Measurements from ENCODE around the gene POLR2J3. TPM values are rescaled to one million over a fixed set of nuclear protein-coding genes. Genes with fewer than 3 reads are reported as not detected.
"Not testable (repeated sequence)": the region's sequence is repeated elsewhere in the genome, so short reads cannot be mapped to it uniquely, and the experiment has no call there.

POLR2J3 gene
- total RNA-seq, 1 donor = 23.9 TPM

GRCh38 chr7:102517550-102518147, 54.7 kb downstream of the POLR2J3 start, which contains the start of gene RASA4B:
Gene RASA4B, minus strand, starts transcription at chr7:102517777. Its CDS starts 67 bp downstream, at chr7:102517710.
- not testable (repeated sequence) for H3K4me2 ChIP-seq (ENCODE audit: insufficient read depth, low read length); H3K79me2 ChIP-seq (ENCODE audit: insufficient read depth, low read length); H3K9me3 ChIP-seq (ENCODE audit: low read depth, low read length); H3K27ac ChIP-seq (ENCODE audit: low read depth, low read length); H3K36me3 ChIP-seq (ENCODE audit: insufficient read depth, low read length); H3K4me1 ChIP-seq (ENCODE audit: insufficient read depth, low read length); H2AFZ ChIP-seq (ENCODE audit: low read length); H3K27me3 ChIP-seq (ENCODE audit: insufficient read depth, low read length); H3K4me3 ChIP-seq (ENCODE audit: insufficient read depth, low read length); DNase-seq (ENCODE audit: insufficient read length, low spot score, missing footprints); H4K20me1 ChIP-seq (ENCODE audit: insufficient read depth, low read length)

Other genes starting within 250 kb of the POLR2J3 start
- gene SPDYE6, start 216.1 kb downstream of the POLR2J3 start, total RNA-seq = not detected in 2 replicates
- 14.5 and 16.5 TPM in 2 replicates for gene PRKRIP1, start 176.2 kb downstream of the POLR2J3 start, total RNA-seq
- 44.2 and 57.5 TPM in 2 replicates for gene ORAI2, start 139.0 kb downstream of the POLR2J3 start, total RNA-seq
- 13.6 and 16.3 TPM in 2 replicates for gene ALKBH4, start 107.7 kb downstream of the POLR2J3 start, total RNA-seq
- gene LRWD1, start 107.6 kb downstream of the POLR2J3 start, total RNA-seq = 20.0 and 24.2 TPM in 2 replicates
- gene POLR2J, start 93.7 kb downstream of the POLR2J3 start, total RNA-seq = 27.1 and 27.9 TPM in 2 replicates
- gene RASA4B, start 54.8 kb downstream of the POLR2J3 start, total RNA-seq = 1.8 and 3.3 TPM in 2 replicates
- gene UPK3BL2, start 28.9 kb downstream of the POLR2J3 start, total RNA-seq = 0.36 and 4.7 TPM in 2 replicates
- not detected in 2 replicates for gene SPDYE2, start 21.4 kb downstream of the POLR2J3 start, total RNA-seq
- gene RASA4, start 44.2 kb upstream of the POLR2J3 start, total RNA-seq = 8.8 and 9.8 TPM in 2 replicates
- gene UPK3BL1, start 70.2 kb upstream of the POLR2J3 start, total RNA-seq = 4.7 and 13.8 TPM in 2 replicates
- gene SPDYE2B, start 77.7 kb upstream of the POLR2J3 start, total RNA-seq = not detected in 2 replicates
- 2.5 and 8.3 TPM in 2 replicates for gene POLR2J2, start 99.1 kb upstream of the POLR2J3 start, total RNA-seq
- 7.6 and 9.1 TPM in 2 replicates for gene FAM185A, start 176.4 kb upstream of the POLR2J3 start, total RNA-seq

Measured in osteoblast (primary cell).